ENCODE data around the gene ZMAT5.

GRCh38 chr22:29723766-29724165, 43.0 kb downstream of the ZMAT5 start:
- no peak for TF ChIP-seq ZBED1 (IDR thresholded peaks at IDR 0.05; ENCODE audit: borderline replicate concordance)
- TF ChIP-seq CTCF (IDR thresholded peaks at IDR 0.05 in 2 of 3, conservative IDR thresholded peaks at IDR 0.05 in 1 of 3; ENCODE audit: control insufficient read depth in 2 of 3, extremely low read depth in 1 of 3, insufficient read depth in 1 of 3, low read depth in 3 of 3, low read length in 3 of 3) = 0 out of 6 replicates have a peak, but pooled peaks of 1 of the 3 experiments have one; percentile 4
- TF ChIP-seq POLR2A (IDR thresholded peaks at IDR 0.05; ENCODE audit: low read depth, low read length) = no peak
- no peak for TF ChIP-seq SMC3 (IDR thresholded peaks at IDR 0.05; ENCODE audit: borderline replicate concordance, low read length)
- TF ChIP-seq HCFC1 (IDR thresholded peaks at IDR 0.05; ENCODE audit: low read length) = no peak
- no peak for TF ChIP-seq CREM (IDR thresholded peaks at IDR 0.05; ENCODE audit: low read depth)
- no peak for TF ChIP-seq NKRF (conservative IDR thresholded peaks at IDR 0.05)
- no peak for TF ChIP-seq NRF1 (conservative IDR thresholded peaks at IDR 0.05; ENCODE audit: low read depth, low read length)
- TF ChIP-seq MAX (IDR thresholded peaks at IDR 0.05; ENCODE audit: low read depth, low read length) = no peak
- no peak for TF ChIP-seq EZH2 (IDR thresholded peaks at IDR 0.05; ENCODE audit: borderline replicate concordance, control insufficient read depth, low read depth, low read length)

Data from GM12878 (cell line).